Upper lobe of left lung (tissue), 6 donors: Measurements from ENCODE around the gene ERO1A. TPM values are rescaled to one million over a fixed set of nuclear protein-coding genes. Genes with fewer than 3 reads are reported as not detected.

Source experiments
- ATAC-seq, 2 donors: fragments of 200-7000 bp; cut with Tn5 transposase; one replicate each; pipeline ENCODE4 v1.9.1; 2022; ENCODE audit warnings: mild to moderate bottlenecking in 2 of 2, moderate library complexity in 2 of 2; ENCODE audit not compliant: low FRiP score in 2 of 2
- DNase-seq, 2 donors: peaks; one replicate each; pipeline ENCODE4 v3.0.0-alpha.2; 2019 to 2020
- H3K27ac ChIP-seq, 4 donors: fragments of 200-600 bp; sonication (generic); one replicate each; pipeline ENCODE4 v1.5.1; 2016 to 2019
- H3K27me3 ChIP-seq, 4 donors: fragments of 200-600 bp; sonication (generic); one replicate each; pipeline ENCODE4 v1.5.1; 2017 to 2019
- H3K36me3 ChIP-seq, 4 donors: fragments of 200-600 bp; sonication (generic); one replicate each; pipeline ENCODE4 v1.5.1; 2016 to 2019
- H3K4me1 ChIP-seq, 4 donors: fragments of 200-600 bp; sonication (generic); one replicate each; pipeline ENCODE4 v1.5.1; 2018 to 2019
- H3K4me3 ChIP-seq, 4 donors: fragments of 200-600 bp; sonication (generic); one replicate each; pipeline ENCODE4 v1.5.1; 2017 to 2019; ENCODE audit warnings: mild to moderate bottlenecking in 2 of 4, moderate library complexity in 1 of 4
- H3K9me3 ChIP-seq, 4 donors: fragments of 200-600 bp; sonication (generic); one replicate each; pipeline ENCODE4 v1.5.1; 2018 to 2019
- CTCF ChIP-seq, 6 experiments: fragments of 450-650 bp in 4 of 6; fragments of 200-600 bp in 2 of 6; sonication (generic) in 2 of 6; IDR thresholded peaks; one replicate each; pipeline ENCODE4 v1.5.1; 2016 to 2019; ENCODE audit warnings: antibody characterized with exemption in 6 of 6
- EP300 ChIP-seq, 4 donors: sonication (generic); formaldehyde crosslinking; IDR thresholded peaks; one replicate each; pipeline ENCODE4 v1.5.1; 2017; ENCODE audit warnings: antibody characterized with exemption in 4 of 4, control low read depth in 2 of 4
- POLR2A ChIP-seq, 4 donors: fragments of 450-650 bp; IDR thresholded peaks; one replicate each; pipeline ENCODE4 v1.5.1; 2016 to 2017; ENCODE audit warnings: antibody characterized with exemption in 4 of 4, mild to moderate bottlenecking in 2 of 4
- POLR2AphosphoS5 ChIP-seq, 2 donors: sonication (generic); formaldehyde crosslinking; IDR thresholded peaks; one replicate each; pipeline ENCODE4 v1.5.1; 2017; ENCODE audit warnings: antibody characterized with exemption in 2 of 2
- WGBS, 2 donors: methylation state at CpG; one replicate each; pipeline ENCODE4 v1.1.5; 2017 to 2018; 5-methylcytosine and 5-hydroxymethylcytosine counted together
- total RNA-seq, 6 donors: library from RNA; depleted of rRNA in 4 of 6; stranded (reverse); fragments of >200 nt in 4 of 6; gene quantifications; one replicate each; pipeline versions ENCODE4 v1.1.0 to v1.2.1, GENCODE V29; 2016 to 2021
- donor health status: DM: no; HTN: no; CAD: no; lungs with moderate emphysema.
- donor health status: DM: no; HTN: yes; CAD: no; lungs with severe emphysema.

Gene ERO1A
- total RNA-seq, 6 donors from 2014 or later, result 36.4 to 63.4 (median 50.9) TPM

GRCh38 chr14:52650774-52651173 lies 44.6 kb downstream of the ERO1A start:
- Histone ChIP-seq H3K9me3 (no peaks in the 10 kb centered on the region), H3K36me3 (peaks cover 13 to 58% (median 32%) of the 10 kb centered on the region in 4 donors), H3K4me3 (no peak overlapping the region), H3K27me3 (no peaks in the 10 kb centered on the region), H3K4me1 (peaks cover 0 to 3% (median 0%) of the 10 kb centered on the region in 4 donors), H3K27ac (no peak overlapping the region)
- no peak for DNase-seq
- 96% methylated on average over 6 of the region's 6 CpGs for WGBS, 2 donors
- no peak for ATAC-seq
- TF ChIP-seq POLR2AphosphoS5 (IDR thresholded peaks at IDR 0.05), result no peak
- TF ChIP-seq EP300 (IDR thresholded peaks at IDR 0.05), result no peak
- no peak for TF ChIP-seq CTCF (IDR thresholded peaks at IDR 0.05)
- no peak for TF ChIP-seq POLR2A (IDR thresholded peaks at IDR 0.05)

GRCh38 chr14:52649511-52649910 lies 45.8 kb downstream of the ERO1A start:
- no peak for ATAC-seq
- no peaks in the 10 kb centered on the region for H3K9me3 ChIP-seq
- no peak overlapping the region for H3K27ac ChIP-seq
- no peaks in the 10 kb centered on the region for H3K27me3 ChIP-seq
- 93 to 97% methylated on average over 1 of the region's 1 CpG for WGBS, 2 donors
- no peak overlapping the region for H3K4me3 ChIP-seq
- TF ChIP-seq POLR2AphosphoS5 (IDR thresholded peaks at IDR 0.05) (no peak), POLR2A (IDR thresholded peaks at IDR 0.05) (no peak), CTCF (IDR thresholded peaks at IDR 0.05) (no peak), EP300 (IDR thresholded peaks at IDR 0.05) (no peak)
- peaks cover 0 to 3% (median 0%) of the 10 kb centered on the region in 4 donors for H3K4me1 ChIP-seq
- no peak for DNase-seq
- H3K36me3 ChIP-seq, result peaks cover 22 to 59% (median 35%) of the 10 kb centered on the region in 4 donors

- TF ChIP-seq POLR2AphosphoS5 (IDR thresholded peaks at IDR 0.05) (no peak), POLR2A (IDR thresholded peaks at IDR 0.05) (no peak), EP300 (IDR thresholded peaks at IDR 0.05) (no peak), CTCF (IDR thresholded peaks at IDR 0.05) (no peak)
- Histone ChIP-seq H3K27me3 (no peaks in the 10 kb centered on the region), H3K4me1 (no peaks in the 10 kb centered on the region), H3K36me3 (peaks cover 15 to 65% (median 20%) of the 10 kb centered on the region in 4 donors), H3K27ac (no peak overlapping the region), H3K9me3 (no peaks in the 10 kb centered on the region), H3K4me3 (no peak overlapping the region)
- WGBS, 2 donors, result 95 to 97% methylated on average over 1 of the region's 1 CpG
- no peak for DNase-seq
- ATAC-seq, result no peak
Measured at GRCh38 chr14:52641745-52642144, 53.6 kb downstream of the ERO1A start.

- Histone ChIP-seq H3K4me3 (no peak overlapping the region), H3K27ac (no peak overlapping the region), H3K27me3 (no peaks in the 10 kb centered on the region), H3K4me1 (no peaks in the 10 kb centered on the region), H3K36me3 (peaks cover 4 to 52% (median 9%) of the 10 kb centered on the region in 4 donors), H3K9me3 (no peaks in the 10 kb centered on the region)
- TF ChIP-seq EP300 (IDR thresholded peaks at IDR 0.05) (no peak), POLR2A (IDR thresholded peaks at IDR 0.05) (no peak), POLR2AphosphoS5 (IDR thresholded peaks at IDR 0.05) (no peak)
- WGBS, 2 donors, result 95% methylated on average over 4 of the region's 4 CpGs
- ATAC-seq (no peak), DNase-seq (no peak)
Measured at GRCh38 chr14:52640137-52640536, 55.2 kb downstream of the ERO1A start.

GRCh38 chr14:52619687-52620086 lies 75.7 kb downstream of the ERO1A start:
- Histone ChIP-seq H3K27me3 (no peaks in the 10 kb centered on the region), H3K27ac (no peak overlapping the region), H3K4me1 (no peaks in the 10 kb centered on the region), H3K4me3 (no peak overlapping the region), H3K9me3 (no peaks in the 10 kb centered on the region), H3K36me3 (no peaks in the 10 kb centered on the region)
- ATAC-seq (no peak), DNase-seq (no peak)
- TF ChIP-seq POLR2AphosphoS5 (IDR thresholded peaks at IDR 0.05), result no peak
- TF ChIP-seq CTCF (IDR thresholded peaks at IDR 0.05), result no peak
- no peak for TF ChIP-seq POLR2A (IDR thresholded peaks at IDR 0.05)
- TF ChIP-seq EP300 (IDR thresholded peaks at IDR 0.05), result no peak
- WGBS, 2 donors, result 95 to 98% methylated on average over 1 of the region's 1 CpG
